T-helper 17 cell (primary cell): Measurements from ENCODE around the gene PRSS36. TPM values are rescaled to one million over a fixed set of nuclear protein-coding genes. Genes with fewer than 3 reads are reported as not detected.
"Not testable (repeated sequence)": the region's sequence is repeated elsewhere in the genome, so short reads cannot be mapped to it uniquely, and the experiment has no call there.

Experiments
- ATAC-seq: fragments of 150-1000 bp; cut with Tn5 transposase; 2 replicates; pipeline ENCODE4 v1.10.0; 2021; ENCODE audit warnings: mild to moderate bottlenecking, moderate library complexity
- DNase-seq, 3 donors: peaks; one replicate each; pipeline versions ENCODE4 v3.0.0 to v3.0.0-alpha.2; 2020 to 2021
- H3K9me3 ChIP-seq: one replicate; pipeline ENCODE4 v1.7.0; 2013; ENCODE audit warnings: low read length, mild to moderate bottlenecking; ENCODE audit not compliant: control insufficient read depth, poor library complexity, severe bottlenecking
- H3K27ac Mint-ChIP-seq: one replicate; pipeline ENCODE4 v1.8.0; 2022; ENCODE audit warnings: mild to moderate bottlenecking, moderate library complexity, mixed read lengths
- H3K27me3 Mint-ChIP-seq: one replicate; pipeline ENCODE4 v1.8.0; 2022; ENCODE audit warnings: mixed read lengths
- H3K36me3 Mint-ChIP-seq: one replicate; pipeline ENCODE4 v1.8.0; 2022; ENCODE audit warnings: low read depth, mixed read lengths
- H3K4me1 Mint-ChIP-seq: one replicate; pipeline ENCODE4 v1.8.0; 2022; ENCODE audit warnings: mild to moderate bottlenecking, mixed read lengths
- H3K4me3 Mint-ChIP-seq: one replicate; pipeline ENCODE4 v1.8.0; 2022; ENCODE audit warnings: mild to moderate bottlenecking, moderate library complexity, mixed read lengths
- total RNA-seq, 4 donors: library from RNA in 2 of 4; stranded (reverse) in 2 of 4; gene quantifications; one replicate each; pipeline ENCODE4 v1.2.3 and lab custom pipeline; 2022 to 2026

The PRSS36 gene
- total RNA-seq, 2 donors from 2014 or later = 0.10 to 0.47 TPM

GRCh38 chr16:31143011-31143693, 6.7 kb downstream of the PRSS36 start:
- H3K27ac Mint-ChIP-seq = peak overlapping the region; percentile 37
- H3K36me3 Mint-ChIP-seq = no peaks in the 10 kb centered on the region
- H3K4me3 Mint-ChIP-seq = peak overlapping the region; percentile 80
- ATAC-seq (no peak), DNase-seq (no peak)
- peaks cover 11% of the 10 kb centered on the region for H3K4me1 Mint-ChIP-seq
- H3K27me3 Mint-ChIP-seq = peaks cover 16% of the 10 kb centered on the region
- H3K9me3 ChIP-seq = no peaks in the 10 kb centered on the region

- Mint-ChIP-seq H3K4me1 (peaks cover 6% of the 10 kb centered on the region), H3K36me3 (no peaks in the 10 kb centered on the region), H3K4me3 (peak overlapping the region; percentile 68), H3K27ac (peak overlapping the region; percentile 6), H3K27me3 (peaks cover 10% of the 10 kb centered on the region)
- ATAC-seq (peak; percentile 89), DNase-seq (peak; percentile 89 to 96 (median 95))
- no peaks in the 10 kb centered on the region for H3K9me3 ChIP-seq
Observed at GRCh38 chr16:31142109-31143010, 7.5 kb downstream of the PRSS36 start.

- Mint-ChIP-seq H3K27ac (peak overlapping the region; percentile 6), H3K4me1 (peaks cover 6% of the 10 kb centered on the region), H3K36me3 (no peaks in the 10 kb centered on the region), H3K4me3 (peak overlapping the region; percentile 68), H3K27me3 (peaks cover 7% of the 10 kb centered on the region)
- ATAC-seq (no peak), DNase-seq (peak in 1 of 3 donors; percentile 10)
- no peaks in the 10 kb centered on the region for H3K9me3 ChIP-seq
Observed at GRCh38 chr16:31141489-31142108, 8.3 kb downstream of the PRSS36 start.

GRCh38 chr16:31141071-31141469, 8.8 kb downstream of the PRSS36 start:
- not testable (repeated sequence) for ATAC-seq, DNase-seq, H3K4me1 Mint-ChIP-seq, H3K27me3 Mint-ChIP-seq, H3K36me3 Mint-ChIP-seq, H3K9me3 ChIP-seq
- Mint-ChIP-seq H3K4me3 (peak overlapping the region; percentile 5), H3K27ac (peak overlapping the region; percentile 6)

GRCh38 chr16:31138621-31139578, 11.0 kb downstream of the PRSS36 start:
- Mint-ChIP-seq H3K4me3 (no peak overlapping the region), H3K27ac (no peak overlapping the region), H3K27me3 (no peaks in the 10 kb centered on the region), H3K36me3 (no peaks in the 10 kb centered on the region), H3K4me1 (peaks cover 7% of the 10 kb centered on the region)
- no peak for ATAC-seq
- H3K9me3 ChIP-seq = no peaks in the 10 kb centered on the region
- no peak for DNase-seq

- H3K27me3 Mint-ChIP-seq, ATAC-seq: not testable (repeated sequence)
Observed at GRCh38 chr16:31136822-31137499, 12.9 kb downstream of the PRSS36 start.

GRCh38 chr16:31136287-31136662, 13.6 kb downstream of the PRSS36 start:
- DNase-seq (no peak), ATAC-seq (no peak)
- Mint-ChIP-seq H3K27me3 (no peaks in the 10 kb centered on the region), H3K4me3 (no peak overlapping the region), H3K36me3 (no peaks in the 10 kb centered on the region), H3K27ac (peak overlapping the region; percentile 37), H3K4me1 (peaks cover 4% of the 10 kb centered on the region)
- no peaks in the 10 kb centered on the region for H3K9me3 ChIP-seq

More at GRCh38 chr16:31136822-31137499, 12.9 kb downstream of the PRSS36 start:
- not testable (repeated sequence) for H3K4me1 Mint-ChIP-seq, H3K27ac Mint-ChIP-seq, DNase-seq, H3K36me3 Mint-ChIP-seq, H3K4me3 Mint-ChIP-seq, H3K9me3 ChIP-seq

GRCh38 chr16:31135535-31136286, 14.2 kb downstream of the PRSS36 start, which contains the start of gene PRSS8:
Gene PRSS8, minus strand, starts transcription at chr16:31135727. Its CDS starts 229 bp downstream, at chr16:31135498.
- DNase-seq (no peak), ATAC-seq (no peak)
- Mint-ChIP-seq H3K4me3 (no peak within 1 kb of the TSS), H3K4me1 (peaks cover 4% of the 10 kb centered on the region), H3K27ac (peak within 1 kb of the TSS; percentile 37), H3K27me3 (no peaks in the 10 kb centered on the region), H3K36me3 (no peaks in the 10 kb centered on the region)
- H3K9me3 ChIP-seq = no peaks in the 10 kb centered on the region

- no peaks in the 10 kb centered on the region for H3K36me3 Mint-ChIP-seq
- ATAC-seq (no peak), DNase-seq (no peak)
- H3K4me3 Mint-ChIP-seq = no peak overlapping the region
- no peaks in the 10 kb centered on the region for H3K9me3 ChIP-seq
- no peaks in the 10 kb centered on the region for H3K27me3 Mint-ChIP-seq
- no peak overlapping the region for H3K27ac Mint-ChIP-seq
- H3K4me1 Mint-ChIP-seq = peaks cover 4% of the 10 kb centered on the region
Observed at GRCh38 chr16:31134625-31135534, 15.0 kb downstream of the PRSS36 start.

GRCh38 chr16:31134091-31134571, 15.7 kb downstream of the PRSS36 start:
- ATAC-seq = peak; percentile 24
- no peak overlapping the region for H3K4me3 Mint-ChIP-seq
- H3K4me1 Mint-ChIP-seq = peaks cover 4% of the 10 kb centered on the region
- no peak for DNase-seq
- peak overlapping the region; percentile 77 for H3K27ac Mint-ChIP-seq
- H3K9me3 ChIP-seq = no peaks in the 10 kb centered on the region
- H3K36me3 Mint-ChIP-seq = no peaks in the 10 kb centered on the region
- no peaks in the 10 kb centered on the region for H3K27me3 Mint-ChIP-seq
